OCI-LY3 (cell line): ENCODE results near the gene MREG.

Source experiments
- H2AFZ ChIP-seq: fragments of 200-600, 300-600 bp; shearing (Covaris generic); 2 replicates; pipeline ENCODE4 v1.6.0; 2014; ENCODE audit warnings: antibody characterized with exemption, low read depth, low read length
- H3K27ac ChIP-seq: fragments of 200-600, 300-600 bp; sonication (generic); 2 replicates; pipeline ENCODE4 v1.5.1; 2014; ENCODE audit warnings: mild to moderate bottlenecking, low read length, moderate library complexity, mixed read lengths
- H3K27me3 ChIP-seq: fragments of 200-600, 300-600 bp; sonication (generic); 2 replicates; pipeline ENCODE4 v1.6.1; 2014; ENCODE audit warnings: low read depth, low read length, mixed read lengths
- H3K36me3 ChIP-seq: fragments of 200-600, 300-600 bp; sonication (generic); replicated peaks from 2 replicates; pipeline ENCODE3; 2014; ENCODE audit warnings: low read depth, low read length, mixed read lengths
- H3K4me1 ChIP-seq: fragments of 300-600, 200-600 bp; sonication (generic); 2 replicates; pipeline ENCODE4 v1.6.1; 2014; ENCODE audit warnings: low read length, mixed read lengths
- H3K4me2 ChIP-seq: fragments of 200-600, 300-600 bp; sonication (generic); 2 replicates; pipeline ENCODE4 v1.6.1; 2014; ENCODE audit warnings: low read length, mixed read lengths
- H3K4me3 ChIP-seq: fragments of 300-600, 200-600 bp; sonication (generic); 2 replicates; pipeline ENCODE4 v1.5.1; 2014; ENCODE audit warnings: antibody characterized with exemption, mild to moderate bottlenecking, low read length, moderate library complexity
- H3K79me2 ChIP-seq: fragments of 300-600, 200-600 bp; shearing (Covaris generic); 2 replicates; pipeline ENCODE4 v1.6.1; 2014; ENCODE audit warnings: mild to moderate bottlenecking, low read length, mixed read lengths
- H3K9ac ChIP-seq: fragments of 300-600, 200-600 bp; shearing (Covaris generic); 2 replicates; pipeline ENCODE4 v1.6.0; 2014; ENCODE audit warnings: mild to moderate bottlenecking, low read length, moderate library complexity
- H3K9me3 ChIP-seq: fragments of 200-600, 300-600 bp; shearing (Covaris generic); 2 replicates; pipeline ENCODE4 v1.6.1; 2014; ENCODE audit warnings: low read length, mixed read lengths; ENCODE audit not compliant: insufficient read depth
- H4K20me1 ChIP-seq: fragments of 200-600, 300-600 bp; sonication (generic); 2 replicates; pipeline ENCODE4 v1.6.1; 2016; ENCODE audit warnings: low read length, mixed read lengths; ENCODE audit not compliant: insufficient read depth
- CTCF ChIP-seq: fragments of 200-600, 300-600 bp; sonication (generic); IDR thresholded peaks from 2 replicates; pipeline ENCODE4 v1.5.1; 2014; ENCODE audit warnings: antibody characterized with exemption, low read length, low read depth
- EZH2phosphoT487 ChIP-seq: fragments of 200-600 bp; shearing (Covaris generic); IDR thresholded peaks from 2 replicates; pipeline ENCODE4 v1.6.1; 2018; ENCODE audit warnings: antibody characterized with exemption, mixed run types, low read depth

MREG gene

GRCh38 chr2:215968499-215968898 is 44.9 kb downstream of the MREG start:
- H3K4me1 ChIP-seq = no peaks in the 10 kb centered on the region

GRCh38 chr2:215967590-215968378 is 45.6 kb downstream of the MREG start:
- peaks cover 73% of the 10 kb centered on the region for H4K20me1 ChIP-seq

More at GRCh38 chr2:215968499-215968898, 44.9 kb downstream of the MREG start:
- H3K27me3 ChIP-seq = no peaks in the 10 kb centered on the region
- H2AFZ ChIP-seq = no peak overlapping the region
- no peak overlapping the region for H3K9ac ChIP-seq
- H3K36me3 ChIP-seq = peaks cover 18% of the 10 kb centered on the region
- H3K27ac ChIP-seq = no peak overlapping the region
- no peak for TF ChIP-seq CTCF
- TF ChIP-seq EZH2phosphoT487 = no peak
- H3K4me2 ChIP-seq = no peak overlapping the region
- H3K4me3 ChIP-seq = no peak overlapping the region
- H4K20me1 ChIP-seq = peaks cover 79% of the 10 kb centered on the region
- peaks cover 99% of the 10 kb centered on the region for H3K79me2 ChIP-seq
- no peaks in the 10 kb centered on the region for H3K9me3 ChIP-seq

GRCh38 chr2:215966951-215967350 is 46.4 kb downstream of the MREG start:
- H3K27ac ChIP-seq = no peak overlapping the region
- peaks cover 16% of the 10 kb centered on the region for H3K36me3 ChIP-seq
- H3K4me2 ChIP-seq = no peak overlapping the region
- H3K79me2 ChIP-seq = peaks cover 98% of the 10 kb centered on the region
- H3K9me3 ChIP-seq = no peaks in the 10 kb centered on the region
- no peaks in the 10 kb centered on the region for H3K4me1 ChIP-seq
- no peaks in the 10 kb centered on the region for H3K27me3 ChIP-seq
- no peak overlapping the region for H3K4me3 ChIP-seq
- H3K9ac ChIP-seq = no peak overlapping the region
- TF ChIP-seq CTCF (no peak), EZH2phosphoT487 (no peak)
- no peak overlapping the region for H2AFZ ChIP-seq
- peaks cover 81% of the 10 kb centered on the region for H4K20me1 ChIP-seq

More at GRCh38 chr2:215967590-215968378, 45.6 kb downstream of the MREG start:
- Histone ChIP-seq H3K79me2 (peaks cover 98% of the 10 kb centered on the region), H3K9ac (no peak overlapping the region), H3K4me3 (no peak overlapping the region), H2AFZ (no peak overlapping the region), H3K9me3 (no peaks in the 10 kb centered on the region), H3K27me3 (no peaks in the 10 kb centered on the region), H3K27ac (no peak overlapping the region), H3K4me2 (no peak overlapping the region), H3K4me1 (no peaks in the 10 kb centered on the region), H3K36me3 (peaks cover 16% of the 10 kb centered on the region)
- TF ChIP-seq EZH2phosphoT487 (no peak), CTCF (no peak)

- TF ChIP-seq EZH2phosphoT487 (no peak), CTCF (no peak)
- peaks cover 95% of the 10 kb centered on the region for H3K79me2 ChIP-seq
- no peaks in the 10 kb centered on the region for H3K4me1 ChIP-seq
- H3K4me2 ChIP-seq = no peak overlapping the region
- H3K9me3 ChIP-seq = no peaks in the 10 kb centered on the region
- no peak overlapping the region for H3K9ac ChIP-seq
- H3K27ac ChIP-seq = no peak overlapping the region
- no peak overlapping the region for H3K4me3 ChIP-seq
- no peak overlapping the region for H2AFZ ChIP-seq
- no peaks in the 10 kb centered on the region for H3K27me3 ChIP-seq
- peaks cover 9% of the 10 kb centered on the region for H3K36me3 ChIP-seq
- H4K20me1 ChIP-seq = peaks cover 78% of the 10 kb centered on the region
Measured at GRCh38 chr2:215966274-215966673, 47.1 kb downstream of the MREG start.
